Body of pancreas (tissue), 4 donors: ENCODE measurements around the gene FGF9. TPM values are rescaled to one million over a fixed set of nuclear protein-coding genes. Genes with fewer than 3 reads are reported as not detected.

Experiments
- ATAC-seq: fragments of 150-250 bp; one replicate; pipeline ENCODE4 v1.9.1; 2016
- DNase-seq, 4 donors: peaks; one replicate each; pipeline ENCODE4 v3.0.0-alpha.2; 2019
- H3K27ac ChIP-seq, 4 donors: fragments of 200-600 bp; sonication (generic); 1 replicate in 3 of 4; 2 replicates in 1 of 4; pipeline versions ENCODE4 v1.5.1 to v1.6.1; 2016 to 2019; ENCODE audit warnings: mild to moderate bottlenecking in 1 of 4, mixed read lengths in 1 of 4, moderate library complexity in 1 of 4
- H3K27me3 ChIP-seq, 2 donors: fragments of 200-600 bp; sonication (generic); one replicate each; pipeline ENCODE4 v1.6.0; 2016; ENCODE audit warnings: mild to moderate bottlenecking in 1 of 2
- H3K36me3 ChIP-seq, 2 donors: fragments of 200-600 bp; sonication (generic); replicated peaks in 1 of 2; 2 replicates each; pipeline ENCODE4 v1.5.1; 2016; ENCODE audit warnings: low read depth in 2 of 2; ENCODE audit not compliant: insufficient read depth in 1 of 2
- H3K4me1 ChIP-seq: fragments of 200-600 bp; sonication (generic); one replicate; pipeline ENCODE4 v1.6.0; 2016
- H3K4me3 ChIP-seq, 2 donors: fragments of 200-600 bp; sonication (generic); 1 replicate in 1 of 2; 2 replicates in 1 of 2; pipeline ENCODE4 v1.5.1; 2016 to 2019
- H3K9me3 ChIP-seq, 3 donors: fragments of 200-600 bp; sonication (generic); 1 replicate in 2 of 3; 2 replicates in 1 of 3; pipeline ENCODE4 v1.5.1; 2016
- CTCF ChIP-seq, 7 experiments: fragments of 450-650 bp in 4 of 7; fragments of 200-600 bp in 3 of 7; sonication (generic) in 3 of 7; IDR thresholded peaks; one replicate each; pipeline ENCODE4 v1.5.1; 2016 to 2019; ENCODE audit warnings: antibody characterized with exemption in 7 of 7
- POLR2A ChIP-seq, 3 donors: fragments of 450-650 bp; IDR thresholded peaks; one replicate each; pipeline ENCODE4 v1.6.1; 2016; ENCODE audit warnings: antibody characterized with exemption in 3 of 3, mild to moderate bottlenecking in 2 of 3
- WGBS, 2 donors: methylation state at CpG; one replicate each; pipeline ENCODE4 v1.1.5; 2017; 5-methylcytosine and 5-hydroxymethylcytosine counted together
- intact Hi-C: fragments of 100-400 bp; cut with DNase I; formaldehyde crosslinking; loops from one replicate; pipeline ENCODE4 v1.15.1; 2023
- total RNA-seq, 2 donors: library from RNA; depleted of rRNA; stranded (reverse); fragments of >200 nt; gene quantifications; one replicate each; pipeline ENCODE4 v1.1.0, GENCODE V29; 2016

FGF9 gene
- total RNA-seq, 2 donors from 2014 or later: 0.26 to 1.3 TPM

GRCh38 chr13:21657538-21657937 lies 13.3 kb upstream of the FGF9 start:
- Histone ChIP-seq H3K9me3 (no peaks in the 10 kb centered on the region), H3K27ac (no peak overlapping the region), H3K36me3 (no peaks in the 10 kb centered on the region), H3K4me1 (no peaks in the 10 kb centered on the region), H3K27me3 (no peaks in the 10 kb centered on the region), H3K4me3 (no peak overlapping the region)
- intact Hi-C loops: no loop called here
- TF ChIP-seq POLR2A (IDR thresholded peaks at IDR 0.05) (no peak), CTCF (IDR thresholded peaks at IDR 0.05) (no peak)
- 65 to 70% methylated on average over 4 of the region's 4 CpGs for WGBS, 2 donors
- ATAC-seq: no peak
- no peak for DNase-seq

GRCh38 chr13:21659087-21659486 lies 11.8 kb upstream of the FGF9 start:
- WGBS, 2 donors: 45 to 54% methylated on average over 6 of the region's 6 CpGs
- H3K27ac ChIP-seq: no peak overlapping the region
- no peaks in the 10 kb centered on the region for H3K36me3 ChIP-seq
- no peaks in the 10 kb centered on the region for H3K9me3 ChIP-seq
- no peak overlapping the region for H3K4me3 ChIP-seq
- intact Hi-C loops: no loop called here
- no peaks in the 10 kb centered on the region for H3K27me3 ChIP-seq
- H3K4me1 ChIP-seq: no peaks in the 10 kb centered on the region
- no peak for TF ChIP-seq CTCF (IDR thresholded peaks at IDR 0.05)
- no peak for TF ChIP-seq POLR2A (IDR thresholded peaks at IDR 0.05)
- ATAC-seq (no peak), DNase-seq (no peak)

GRCh38 chr13:21661097-21661909 lies 9.6 kb upstream of the FGF9 start:
- Histone ChIP-seq H3K4me1 (no peaks in the 10 kb centered on the region), H3K27ac (no peak overlapping the region), H3K27me3 (no peaks in the 10 kb centered on the region), H3K9me3 (no peaks in the 10 kb centered on the region), H3K36me3 (no peaks in the 10 kb centered on the region), H3K4me3 (no peak overlapping the region)
- TF ChIP-seq CTCF (IDR thresholded peaks at IDR 0.05) (no peak), POLR2A (IDR thresholded peaks at IDR 0.05) (no peak)
- 85 to 93% methylated on average over 2 of the region's 2 CpGs for WGBS, 2 donors
- DNase-seq (no peak), ATAC-seq (no peak)
- intact Hi-C loops: no loop called here

- WGBS, 2 donors: 80 to 81% methylated on average over 4 of the region's 4 CpGs
- DNase-seq: no peak
- TF ChIP-seq POLR2A (IDR thresholded peaks at IDR 0.05): no peak
- no peak for TF ChIP-seq CTCF (IDR thresholded peaks at IDR 0.05)
- intact Hi-C loops: no loop called here
- Histone ChIP-seq H3K27ac (no peak overlapping the region), H3K9me3 (no peaks in the 10 kb centered on the region), H3K4me1 (no peaks in the 10 kb centered on the region), H3K36me3 (no peaks in the 10 kb centered on the region), H3K4me3 (no peak overlapping the region), H3K27me3 (no peaks in the 10 kb centered on the region)
- ATAC-seq: no peak
Measured at GRCh38 chr13:21663197-21663596, 7.7 kb upstream of the FGF9 start.

- DNase-seq (no peak), ATAC-seq (no peak)
- TF ChIP-seq CTCF (IDR thresholded peaks at IDR 0.05): no peak
- TF ChIP-seq POLR2A (IDR thresholded peaks at IDR 0.05): no peak
- Histone ChIP-seq H3K4me3 (no peak overlapping the region), H3K27me3 (no peaks in the 10 kb centered on the region), H3K9me3 (no peaks in the 10 kb centered on the region), H3K27ac (no peak overlapping the region), H3K36me3 (no peaks in the 10 kb centered on the region), H3K4me1 (peaks cover 30% of the 10 kb centered on the region)
- intact Hi-C loops: no loop called here
- WGBS, 2 donors: 11 to 14% methylated on average over 23 of the region's 23 CpGs
Measured at GRCh38 chr13:21668732-21669275, 2.1 kb upstream of the FGF9 start.
